SIG-M5 (cell line): ENCODE data around the gene DCP1B.

ENCODE experiments used
- DNase-seq: peaks from one replicate; lab custom pipeline; 2025; lab: John Stamatoyannopoulos, UW

Gene DCP1B

GRCh38 chr12:2004113-2004929, at the start of gene DCP1B:
DCP1B (minus strand) TSS chr12:2004457; CDS start chr12:2004431, 26 bp downstream.
- DNase-seq: peak; percentile 83

- no peak for DNase-seq
These were observed 49.4 kb upstream of the DCP1B start for GRCh38 chr12:2053691-2054090.

- no peak for DNase-seq
These were observed 48.8 kb upstream of the DCP1B start, which contains the start of gene CACNA1C for GRCh38 chr12:2052826-2053678. CACNA1C (plus strand) TSS chr12:2052987; CDS start chr12:2053563, 576 bp downstream.

- DNase-seq: no peak
These were observed 47.7 kb upstream of the DCP1B start for GRCh38 chr12:2051700-2052621.

- DNase-seq: no peak
These were observed 45.6 kb upstream of the DCP1B start for GRCh38 chr12:2049604-2050540.

- DNase-seq: no peak
These were observed 43.5 kb upstream of the DCP1B start for GRCh38 chr12:2047752-2048151.

- no peak for DNase-seq
These were observed 42.7 kb upstream of the DCP1B start for GRCh38 chr12:2046957-2047356.

GRCh38 chr12:2044165-2044564, 39.9 kb upstream of the DCP1B start:
- no peak for DNase-seq

- DNase-seq: no peak
These were observed 38.8 kb upstream of the DCP1B start for GRCh38 chr12:2043054-2043453.

GRCh38 chr12:2039034-2039433, 34.8 kb upstream of the DCP1B start:
- DNase-seq: no peak

GRCh38 chr12:2035431-2036055, 31.3 kb upstream of the DCP1B start:
- DNase-seq: peak; percentile 13

GRCh38 chr12:2034633-2035430, 30.6 kb upstream of the DCP1B start:
- DNase-seq: no peak

- DNase-seq: no peak
These were observed 28.2 kb upstream of the DCP1B start for GRCh38 chr12:2032506-2032905.

GRCh38 chr12:2029851-2030250, 25.6 kb upstream of the DCP1B start:
- no peak for DNase-seq

GRCh38 chr12:2027351-2027750, 23.1 kb upstream of the DCP1B start:
- DNase-seq: no peak

GRCh38 chr12:2023365-2023764, 19.1 kb upstream of the DCP1B start:
- no peak for DNase-seq

- DNase-seq: no peak
These were observed 16.3 kb upstream of the DCP1B start for GRCh38 chr12:2020511-2020910.

GRCh38 chr12:2019126-2019525, 14.9 kb upstream of the DCP1B start:
- DNase-seq: no peak

GRCh38 chr12:2018391-2018790, 14.1 kb upstream of the DCP1B start:
- DNase-seq: no peak
